ENCODE measurements around the gene FAU.

DNA sequence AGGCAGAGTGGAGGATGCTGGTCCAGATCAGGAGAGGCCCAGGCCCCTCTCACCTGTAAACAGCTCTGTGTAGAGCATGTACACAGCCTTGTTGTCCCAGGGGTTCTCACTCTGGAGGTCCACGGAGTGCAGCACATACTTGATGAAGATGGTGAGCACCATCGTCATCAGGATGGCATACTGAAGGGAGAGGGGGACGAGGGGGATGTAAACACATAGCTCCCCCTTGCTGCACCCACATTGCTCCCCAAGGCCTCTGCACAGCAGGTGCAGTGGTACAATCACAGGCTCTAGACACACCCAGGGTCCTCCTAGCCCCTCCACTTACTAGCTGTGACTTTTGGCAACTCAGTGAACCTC lies 9.5 kb upstream of the FAU start:
- TF ChIP-seq POLR2A (IDR thresholded peaks at IDR 0.05) (no peak), EP300 (IDR thresholded peaks at IDR 0.05) (no peak)
- TF ChIP-seq, protein P1, sequence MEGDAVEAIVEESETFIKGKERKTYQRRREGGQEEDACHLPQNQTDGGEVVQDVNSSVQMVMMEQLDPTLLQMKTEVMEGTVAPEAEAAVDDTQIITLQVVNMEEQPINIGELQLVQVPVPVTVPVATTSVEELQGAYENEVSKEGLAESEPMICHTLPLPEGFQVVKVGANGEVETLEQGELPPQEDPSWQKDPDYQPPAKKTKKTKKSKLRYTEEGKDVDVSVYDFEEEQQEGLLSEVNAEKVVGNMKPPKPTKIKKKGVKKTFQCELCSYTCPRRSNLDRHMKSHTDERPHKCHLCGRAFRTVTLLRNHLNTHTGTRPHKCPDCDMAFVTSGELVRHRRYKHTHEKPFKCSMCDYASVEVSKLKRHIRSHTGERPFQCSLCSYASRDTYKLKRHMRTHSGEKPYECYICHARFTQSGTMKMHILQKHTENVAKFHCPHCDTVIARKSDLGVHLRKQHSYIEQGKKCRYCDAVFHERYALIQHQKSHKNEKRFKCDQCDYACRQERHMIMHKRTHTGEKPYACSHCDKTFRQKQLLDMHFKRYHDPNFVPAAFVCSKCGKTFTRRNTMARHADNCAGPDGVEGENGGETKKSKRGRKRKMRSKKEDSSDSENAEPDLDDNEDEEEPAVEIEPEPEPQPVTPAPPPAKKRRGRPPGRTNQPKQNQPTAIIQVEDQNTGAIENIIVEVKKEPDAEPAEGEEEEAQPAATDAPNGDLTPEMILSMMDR (IDR thresholded peaks at IDR 0.05): no peak

Data from upper lobe of left lung (tissue), 4 donors.